T-helper 1 cell (primary cell): ENCODE measurements around the gene TMEM181.
"Not testable (repeated sequence)": the region's sequence is repeated elsewhere in the genome, so short reads cannot be mapped to it uniquely, and the experiment has no call there.

Source experiments
- DNase-seq, 5 donors: peaks; one replicate each; pipeline ENCODE4 v3.0.0-alpha.2; 2012 to 2020

The TMEM181 gene

GRCh38 chr6:158644231-158645063 lies 84.6 kb downstream of the TMEM181 start, which contains the start of gene DYNLT1:
TSS of gene DYNLT1 (minus strand) at chr6:158644743. CDS start at chr6:158644708, 35 bp downstream.
- peak; percentile 75 to 89 (median 78) for DNase-seq

- DNase-seq, result peak in 1 of 5 donors; percentile 58
Observed at GRCh38 chr6:158645064-158646022, 85.5 kb downstream of the TMEM181 start.

- DNase-seq, result no peak
Observed at GRCh38 chr6:158646023-158646910, 86.4 kb downstream of the TMEM181 start.

GRCh38 chr6:158647501-158647900 lies 87.6 kb downstream of the TMEM181 start:
- DNase-seq, result no peak

GRCh38 chr6:158648682-158649131 lies 88.8 kb downstream of the TMEM181 start:
- peak in 1 of 5 donors; percentile 82 for DNase-seq

- DNase-seq, result peak; percentile 65 to 92 (median 72)
Observed at GRCh38 chr6:158649289-158650143, 89.6 kb downstream of the TMEM181 start, which contains the start of gene SYTL3. TSS of gene SYTL3 (plus strand) at chr6:158650054. CDS start at chr6:158663269, 13,215 bp downstream.

GRCh38 chr6:158651981-158652737 lies 92.3 kb downstream of the TMEM181 start:
- not testable (repeated sequence) for DNase-seq

GRCh38 chr6:158653577-158654354 lies 93.9 kb downstream of the TMEM181 start:
- DNase-seq, result peak; percentile 72 to 98 (median 83)

GRCh38 chr6:158654498-158654897 lies 94.6 kb downstream of the TMEM181 start:
- DNase-seq, result peak in 1 of 5 donors; percentile 7

GRCh38 chr6:158654960-158655489 lies 95.1 kb downstream of the TMEM181 start:
- DNase-seq, result peak in 1 of 5 donors; percentile 43

GRCh38 chr6:158655569-158656450 lies 95.9 kb downstream of the TMEM181 start:
- no peak for DNase-seq

- not testable (repeated sequence) for DNase-seq
Observed at GRCh38 chr6:158656986-158657385, 97.1 kb downstream of the TMEM181 start.

GRCh38 chr6:158660333-158660754 lies 100.5 kb downstream of the TMEM181 start:
- DNase-seq, result peak in 4 of 5 donors; percentile 22 to 55 (median 40)

GRCh38 chr6:158661156-158661685 lies 101.3 kb downstream of the TMEM181 start:
- no peak for DNase-seq

- no peak for DNase-seq
Observed at GRCh38 chr6:158662607-158662953, 102.7 kb downstream of the TMEM181 start.

- no peak for DNase-seq
Observed at GRCh38 chr6:158662954-158663624, 103.2 kb downstream of the TMEM181 start.

- no peak for DNase-seq
Observed at GRCh38 chr6:158663625-158664165, 103.8 kb downstream of the TMEM181 start.
